ENCODE data around the gene CCL22.
"Not testable (repeated sequence)": the region's sequence is repeated elsewhere in the genome, so short reads cannot be mapped to it uniquely, and the experiment has no call there.

CCL22 gene

DNA sequence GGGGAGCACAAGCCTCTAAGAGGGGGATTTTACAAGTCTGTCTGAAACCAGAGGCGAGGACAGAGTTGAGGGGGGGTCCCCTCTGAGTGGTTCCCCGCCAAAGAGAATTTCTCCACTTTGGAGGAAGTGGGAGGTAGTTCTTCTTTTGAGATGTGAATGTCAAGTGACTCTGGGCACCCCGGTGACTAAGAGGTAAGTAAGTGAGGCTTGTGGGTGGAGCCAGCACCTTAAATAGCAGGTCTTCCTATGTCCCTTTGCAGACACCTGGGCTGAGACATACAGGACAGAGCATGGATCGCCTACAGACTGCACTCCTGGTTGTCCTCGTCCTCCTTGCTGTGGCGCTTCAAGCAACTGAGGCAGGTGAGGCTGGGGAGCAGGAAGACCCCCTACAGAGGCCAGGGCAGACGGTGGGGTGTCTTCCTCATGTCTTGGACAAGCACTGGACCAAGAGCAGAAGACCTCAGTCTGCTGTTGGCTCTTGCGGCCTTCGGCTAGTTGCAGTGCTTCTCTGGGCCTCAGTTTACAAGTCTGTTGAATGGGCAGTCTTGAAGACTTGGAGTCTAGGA, at the start of gene CCL22:
Gene CCL22, plus strand, starts transcription at position 257 of the 569 bp plus-strand sequence. Its CDS starts 34 bp downstream, at position 291.
- no peak for DNase-seq (ENCODE audit: low spot score)

GRCh38 chr16:57310801-57311200, 47.8 kb upstream of the CCL22 start:
- DNase-seq (ENCODE audit: low spot score) = no peak

DNA sequence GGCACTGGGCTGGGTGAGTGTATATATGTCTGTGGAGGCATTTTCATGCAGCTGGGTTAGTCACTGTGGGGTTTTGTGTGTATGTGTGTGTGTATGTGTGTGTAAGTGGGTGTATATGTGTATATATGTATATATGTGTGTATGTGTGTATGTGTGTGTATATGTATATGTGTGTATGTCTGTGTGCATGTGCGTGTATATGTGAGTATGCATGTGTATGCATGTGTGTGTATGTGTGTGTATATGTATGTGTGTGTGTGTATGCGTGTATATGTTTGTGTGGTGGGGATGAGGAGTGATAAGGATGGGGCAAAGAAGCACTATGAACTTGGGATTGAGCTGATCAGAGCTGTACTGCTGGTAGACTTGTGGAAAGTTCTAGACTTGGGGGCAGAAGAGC, 45.1 kb upstream of the CCL22 start:
- DNase-seq (ENCODE audit: low spot score) = no peak

DNA sequence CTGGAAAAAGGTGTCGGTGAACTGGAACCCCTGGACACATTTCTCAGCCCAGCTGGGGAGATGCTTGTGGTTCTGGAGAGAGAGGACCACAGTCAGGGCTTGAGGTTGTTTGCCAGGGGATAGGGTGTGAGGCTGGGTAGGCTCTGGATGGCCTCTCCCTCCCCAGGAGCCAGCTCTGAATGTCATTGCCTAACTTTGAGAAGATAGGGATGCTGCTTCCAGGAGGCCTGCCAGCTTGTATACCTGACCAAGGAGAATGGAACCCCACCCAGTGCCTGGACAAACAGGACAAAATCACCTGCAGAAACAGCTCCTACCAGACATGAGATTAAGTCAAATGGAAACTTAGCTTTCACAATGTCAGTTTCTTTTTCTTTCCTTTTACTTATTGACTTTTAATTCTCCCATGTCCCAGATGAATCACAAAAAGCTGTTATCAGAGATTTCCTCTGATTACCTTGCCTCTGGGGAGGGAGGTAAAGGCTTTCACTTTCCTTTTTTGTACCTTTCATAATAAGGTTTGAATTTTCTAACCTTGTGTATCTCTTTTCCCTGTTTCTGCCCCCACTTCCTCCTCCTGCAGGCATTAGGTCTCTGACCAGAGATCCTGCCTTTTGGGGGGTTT, 44.3 kb upstream of the CCL22 start:
- DNase-seq (ENCODE audit: low spot score) = no peak

DNA sequence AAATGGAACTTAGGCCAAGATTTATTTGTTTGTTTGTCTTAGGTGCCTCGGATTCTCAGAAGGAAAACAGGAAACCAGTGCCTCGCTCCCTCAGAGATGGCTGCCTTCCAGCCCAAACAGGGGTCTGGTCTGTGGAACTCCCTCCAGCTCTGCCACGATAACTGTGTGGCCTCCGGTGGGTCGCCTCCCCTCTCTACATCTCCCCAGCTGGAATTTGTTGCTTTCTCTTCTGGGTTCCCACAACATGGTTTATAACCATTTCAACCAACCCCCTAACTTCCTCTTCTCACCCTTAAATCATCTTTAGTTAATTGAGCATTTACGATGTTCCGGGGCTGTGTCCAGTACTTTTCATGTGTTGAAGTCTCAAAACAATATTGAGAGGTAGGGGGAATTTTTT, 43.2 kb upstream of the CCL22 start:
- DNase-seq (ENCODE audit: low spot score) = no peak

DNA sequence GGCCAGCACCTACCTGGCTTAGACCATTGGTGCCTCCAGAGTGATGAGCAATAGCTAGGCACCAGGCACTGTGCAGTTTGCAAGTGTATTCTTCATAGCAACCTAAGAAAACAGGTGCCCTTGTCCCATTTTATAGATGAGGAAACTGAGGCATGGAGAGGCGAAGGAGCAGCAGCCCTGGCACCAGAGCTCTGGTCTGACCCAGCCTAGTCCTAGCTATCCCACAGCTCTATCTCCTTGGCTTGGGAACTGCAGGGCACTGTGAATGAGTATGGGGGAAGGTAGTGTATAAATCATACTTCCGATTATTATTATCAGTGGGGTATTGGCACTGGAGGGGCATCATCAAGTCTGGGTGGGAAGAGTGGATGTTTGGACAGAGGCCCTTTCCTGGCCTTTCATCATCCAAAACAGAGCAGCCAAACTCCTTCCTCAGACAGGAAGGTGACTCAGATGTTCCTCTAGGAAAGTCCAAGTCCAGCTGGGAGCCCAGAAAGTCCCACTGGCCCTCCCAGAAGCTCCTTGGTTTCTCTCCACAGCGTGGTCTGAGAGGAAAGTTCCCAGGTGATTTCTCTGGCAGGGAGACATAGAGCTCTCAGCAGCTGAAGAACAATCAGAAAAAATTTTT, 42.1 kb upstream of the CCL22 start:
- DNase-seq (ENCODE audit: low spot score) = no peak

- DNase-seq (ENCODE audit: low spot score) = no peak
These were observed 40.2 kb upstream of the CCL22 start for GRCh38 chr16:57318240-57318970.

GRCh38 chr16:57319646-57320045, 38.9 kb upstream of the CCL22 start:
- DNase-seq (ENCODE audit: low spot score) = no peak

- DNase-seq (ENCODE audit: low spot score) = no peak
These were observed 33.8 kb upstream of the CCL22 start for GRCh38 chr16:57324749-57325148.

GRCh38 chr16:57325458-57325857, 33.1 kb upstream of the CCL22 start:
- no peak for DNase-seq (ENCODE audit: low spot score)

DNA sequence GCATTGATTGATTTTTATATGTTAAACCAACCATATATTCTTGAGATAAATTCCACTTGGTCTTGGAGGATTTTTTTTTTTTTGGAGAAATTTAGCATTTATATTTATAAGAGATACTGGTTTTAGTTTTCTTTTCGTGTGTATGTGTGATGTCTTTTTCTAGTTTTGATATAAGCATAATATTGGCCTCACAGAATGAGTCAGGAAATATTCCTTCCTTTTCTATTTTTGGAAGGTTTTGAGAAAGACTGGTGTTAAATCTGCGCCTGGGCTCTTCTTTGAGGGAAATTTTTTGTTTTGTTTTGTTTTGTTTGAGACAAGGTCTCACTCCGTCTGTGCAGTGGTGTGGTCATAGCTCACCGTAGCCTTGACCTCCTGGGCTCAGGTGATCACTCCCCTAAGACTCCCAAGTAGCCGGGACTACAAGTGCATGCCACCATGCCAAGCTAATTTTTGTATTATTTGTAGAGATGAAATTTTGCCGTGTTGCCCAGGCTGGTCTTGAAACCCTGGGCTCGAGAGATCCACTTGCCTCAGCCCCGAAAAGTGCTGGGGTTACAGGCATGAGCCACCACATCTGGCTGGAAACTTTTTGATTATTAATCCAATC, 28.8 kb upstream of the CCL22 start:
- no peak for DNase-seq (ENCODE audit: low spot score)

GRCh38 chr16:57331355-57331754, 27.2 kb upstream of the CCL22 start:
- no peak for DNase-seq (ENCODE audit: low spot score)

GRCh38 chr16:57333402-57333801, 25.2 kb upstream of the CCL22 start:
- no peak for DNase-seq (ENCODE audit: low spot score)

GRCh38 chr16:57335366-57335765, 23.2 kb upstream of the CCL22 start:
- DNase-seq (ENCODE audit: low spot score) = no peak

DNA sequence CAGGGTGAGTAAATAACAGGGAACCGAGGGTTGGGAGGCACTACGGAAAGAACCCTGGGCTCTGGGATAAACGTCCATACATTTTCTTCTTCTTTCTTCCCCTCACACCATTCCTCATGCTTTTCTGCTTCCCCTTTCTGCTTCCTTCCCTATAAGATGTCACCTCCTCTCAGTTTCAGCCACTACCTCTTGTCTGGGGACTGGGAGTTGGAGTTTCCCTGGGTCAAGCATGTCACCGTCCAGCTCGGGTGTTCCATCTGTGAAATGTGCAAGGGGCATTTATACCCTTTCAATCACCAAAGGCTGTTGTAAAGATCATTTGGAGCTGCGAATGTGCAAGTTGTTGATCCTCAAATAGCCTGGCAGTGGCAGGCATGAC, 17.5 kb upstream of the CCL22 start:
- DNase-seq (ENCODE audit: low spot score) = no peak

DNA sequence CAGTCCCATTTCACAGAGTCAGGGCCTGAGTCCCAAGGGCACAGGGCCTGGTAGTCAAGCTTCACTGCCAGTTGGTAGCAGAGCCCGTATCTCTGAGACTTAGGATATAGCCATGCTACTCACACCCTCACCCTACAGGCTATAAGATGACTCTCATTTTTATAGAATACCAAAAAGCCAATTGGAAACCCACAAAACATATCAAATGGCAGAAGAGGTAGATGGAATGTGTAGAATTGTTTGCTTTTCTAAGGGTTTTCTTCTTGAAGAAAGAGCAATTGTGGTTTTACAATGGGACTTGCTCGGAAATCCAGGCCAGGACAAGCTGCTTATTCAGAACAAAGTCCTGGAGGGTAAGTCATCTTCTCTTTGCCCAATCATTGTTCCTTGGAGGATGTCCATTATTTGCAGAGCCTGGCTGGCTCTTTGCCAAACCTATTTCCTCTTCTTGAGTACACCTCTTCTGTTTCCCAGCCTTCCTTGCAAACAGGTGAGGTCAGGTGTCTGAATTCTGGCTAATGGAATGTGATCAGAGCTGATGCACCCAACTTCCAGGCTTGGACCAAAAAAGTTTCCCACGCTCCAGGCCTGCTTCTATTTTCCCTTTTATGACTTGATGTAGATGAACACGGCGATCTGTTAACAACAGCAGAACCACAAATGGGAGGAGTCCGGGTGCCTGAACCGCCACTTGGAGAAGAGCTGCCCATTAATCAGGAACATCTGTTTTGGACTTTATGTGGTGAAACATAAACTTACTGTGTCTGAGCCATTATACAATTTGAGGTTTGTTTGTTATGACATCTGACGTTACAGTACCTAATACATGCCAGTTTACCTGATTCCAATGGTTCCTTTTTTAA, 16.9 kb upstream of the CCL22 start:
- DNase-seq (ENCODE audit: low spot score) = no peak

GRCh38 chr16:57342606-57343005, 16.0 kb upstream of the CCL22 start:
- DNase-seq (ENCODE audit: low spot score) = not testable (repeated sequence)

- no peak for DNase-seq (ENCODE audit: low spot score)
These were observed 15.4 kb upstream of the CCL22 start for GRCh38 chr16:57343221-57343620.

DNA sequence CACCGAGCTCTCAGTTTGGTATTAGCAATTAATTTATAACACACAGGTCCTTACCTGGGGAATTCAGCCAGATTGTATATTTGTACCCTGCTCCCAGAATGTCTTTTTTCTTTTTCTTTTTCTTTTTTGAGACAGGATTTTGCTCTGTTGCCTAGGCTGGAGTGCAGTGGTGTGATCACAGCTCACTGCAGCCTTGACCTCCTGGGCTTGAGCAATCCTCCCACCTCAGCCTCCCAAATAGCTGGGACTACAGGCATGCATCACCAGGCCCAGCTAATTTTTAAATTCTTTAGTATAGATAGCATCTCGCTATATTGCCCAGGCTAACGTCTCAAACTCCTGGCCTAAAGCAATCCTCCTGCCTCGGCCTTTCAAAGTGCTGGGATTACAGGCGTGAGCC, 14.5 kb upstream of the CCL22 start:
- not testable (repeated sequence) for DNase-seq (ENCODE audit: low spot score)

- DNase-seq (ENCODE audit: low spot score) = no peak
These were observed 13.6 kb upstream of the CCL22 start for GRCh38 chr16:57345021-57345420.

DNA sequence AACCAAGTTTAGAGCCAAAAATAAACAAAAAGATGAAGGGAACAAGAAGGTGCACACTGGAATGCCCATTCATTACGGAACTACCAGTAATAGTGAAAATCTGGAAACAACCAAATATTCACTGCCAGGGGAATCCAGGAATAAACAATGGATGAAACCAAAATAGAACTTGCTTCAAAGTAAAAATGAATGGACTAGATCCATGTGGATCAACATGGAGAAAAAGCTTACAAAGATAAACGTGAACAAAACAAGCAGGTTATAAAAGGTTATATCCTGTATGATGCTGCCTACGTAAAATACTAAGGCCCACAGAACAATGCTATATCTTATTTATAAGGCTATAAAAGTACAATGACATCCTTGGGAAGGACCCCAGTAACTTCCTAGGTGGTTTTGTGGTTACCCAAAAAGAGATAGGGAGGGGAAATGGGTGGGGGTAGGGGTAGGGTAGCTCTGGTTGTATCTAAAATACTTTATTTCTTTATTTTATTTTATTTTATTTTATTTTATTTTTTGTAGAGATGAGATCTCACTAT, 12.8 kb upstream of the CCL22 start:
- DNase-seq (ENCODE audit: low spot score) = no peak
